ENCODE measurements around the gene ZNF563.
"Not testable (repeated sequence)": the region's sequence is repeated elsewhere in the genome, so short reads cannot be mapped to it uniquely, and the experiment has no call there.

DNA sequence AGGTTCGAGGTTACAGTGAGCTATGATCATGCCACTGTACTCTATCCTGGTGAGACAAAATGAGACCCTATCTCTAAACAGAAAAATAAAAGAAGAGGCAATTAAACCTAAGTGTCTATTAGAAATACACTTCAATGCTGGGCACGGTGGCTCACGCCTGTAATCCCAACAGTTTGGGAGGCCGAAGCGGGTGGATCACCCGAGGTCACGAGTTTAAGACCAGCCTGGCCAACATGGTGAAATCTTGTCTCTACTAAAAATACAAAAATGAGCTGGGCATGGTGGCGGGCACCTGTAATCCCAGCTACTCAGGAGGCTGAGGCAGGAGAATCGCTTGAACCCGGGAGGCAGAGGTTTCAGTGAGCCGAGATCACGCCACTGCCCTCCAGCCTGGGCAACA is 24.5 kb downstream of the ZNF563 start:
- TF ChIP-seq, protein P1, sequence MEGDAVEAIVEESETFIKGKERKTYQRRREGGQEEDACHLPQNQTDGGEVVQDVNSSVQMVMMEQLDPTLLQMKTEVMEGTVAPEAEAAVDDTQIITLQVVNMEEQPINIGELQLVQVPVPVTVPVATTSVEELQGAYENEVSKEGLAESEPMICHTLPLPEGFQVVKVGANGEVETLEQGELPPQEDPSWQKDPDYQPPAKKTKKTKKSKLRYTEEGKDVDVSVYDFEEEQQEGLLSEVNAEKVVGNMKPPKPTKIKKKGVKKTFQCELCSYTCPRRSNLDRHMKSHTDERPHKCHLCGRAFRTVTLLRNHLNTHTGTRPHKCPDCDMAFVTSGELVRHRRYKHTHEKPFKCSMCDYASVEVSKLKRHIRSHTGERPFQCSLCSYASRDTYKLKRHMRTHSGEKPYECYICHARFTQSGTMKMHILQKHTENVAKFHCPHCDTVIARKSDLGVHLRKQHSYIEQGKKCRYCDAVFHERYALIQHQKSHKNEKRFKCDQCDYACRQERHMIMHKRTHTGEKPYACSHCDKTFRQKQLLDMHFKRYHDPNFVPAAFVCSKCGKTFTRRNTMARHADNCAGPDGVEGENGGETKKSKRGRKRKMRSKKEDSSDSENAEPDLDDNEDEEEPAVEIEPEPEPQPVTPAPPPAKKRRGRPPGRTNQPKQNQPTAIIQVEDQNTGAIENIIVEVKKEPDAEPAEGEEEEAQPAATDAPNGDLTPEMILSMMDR (IDR thresholded peaks at IDR 0.05): not testable (repeated sequence)
- TF ChIP-seq POLR2AphosphoS5 (IDR thresholded peaks at IDR 0.05; ENCODE audit: insufficient read depth in 1 of 2, low read depth in 1 of 2); POLR2A (IDR thresholded peaks at IDR 0.05): not testable (repeated sequence)
